ENCODE results near the gene PLXNA2.

The PLXNA2 gene

GRCh38 chr1:208235982-208236761, 8.0 kb downstream of the PLXNA2 start:
- no peak for TF ChIP-seq CTCF (IDR thresholded peaks at IDR 0.05; ENCODE audit: low read length, missing control alignments)
- DNase-seq (ENCODE audit: low read depth), result peak; percentile 86
- no peak overlapping the region for H3K4me3 ChIP-seq (replicated peaks; ENCODE audit: low read depth, low read length)

- TF ChIP-seq CTCF (IDR thresholded peaks at IDR 0.05; ENCODE audit: low read length, missing control alignments), result no peak
- H3K4me3 ChIP-seq (replicated peaks; ENCODE audit: low read depth, low read length), result no peak overlapping the region
- no peak for DNase-seq (ENCODE audit: low read depth)
These were observed 8.7 kb downstream of the PLXNA2 start for GRCh38 chr1:208235356-208235981.

GRCh38 chr1:208234721-208235120, 9.5 kb downstream of the PLXNA2 start:
- TF ChIP-seq CTCF (IDR thresholded peaks at IDR 0.05; ENCODE audit: low read length, missing control alignments), result no peak
- H3K4me3 ChIP-seq (replicated peaks; ENCODE audit: low read depth, low read length), result no peak overlapping the region
- no peak for DNase-seq (ENCODE audit: low read depth)

GRCh38 chr1:208233978-208234377, 10.2 kb downstream of the PLXNA2 start:
- H3K4me3 ChIP-seq (replicated peaks; ENCODE audit: low read depth, low read length), result no peak overlapping the region
- no peak for DNase-seq (ENCODE audit: low read depth)
- TF ChIP-seq CTCF (IDR thresholded peaks at IDR 0.05; ENCODE audit: low read length, missing control alignments), result no peak

GRCh38 chr1:208233546-208233945, 10.6 kb downstream of the PLXNA2 start:
- TF ChIP-seq CTCF (IDR thresholded peaks at IDR 0.05; ENCODE audit: low read length, missing control alignments), result no peak
- no peak for DNase-seq (ENCODE audit: low read depth)
- H3K4me3 ChIP-seq (replicated peaks; ENCODE audit: low read depth, low read length), result no peak overlapping the region

- TF ChIP-seq CTCF (IDR thresholded peaks at IDR 0.05; ENCODE audit: low read length, missing control alignments), result no peak
- no peak overlapping the region for H3K4me3 ChIP-seq (replicated peaks; ENCODE audit: low read depth, low read length)
- DNase-seq (ENCODE audit: low read depth), result no peak
These were observed 11.5 kb downstream of the PLXNA2 start for GRCh38 chr1:208232662-208233038.
